Measurements from ENCODE around the gene NPM3.

GRCh38 chr10:101752241-101752640 lies 31.0 kb downstream of the NPM3 start:
- no peak for TF ChIP-seq POLR2A (IDR thresholded peaks at IDR 0.05)
- no peak for TF ChIP-seq CTCF (IDR thresholded peaks at IDR 0.05)
- TF ChIP-seq POLR2AphosphoS5 (IDR thresholded peaks at IDR 0.05): no peak

Data from suprapubic skin (tissue), 4 donors.